GM12891 (cell line): ENCODE measurements around the gene MGLL.

Source experiments
- PAX5 ChIP-seq: IDR thresholded peaks from 2 replicates; pipeline ENCODE4 v1.6.1; 2011; ENCODE audit warnings: low read length, moderate library complexity, mild to moderate bottlenecking; ENCODE audit not compliant: insufficient read depth, severe bottlenecking
- POLR2A ChIP-seq: IDR thresholded peaks from 2 replicates; pipeline ENCODE4 v1.6.1; 2011; ENCODE audit warnings: low read depth, low read length, control low read depth
- POLR2AphosphoS5 ChIP-seq: IDR thresholded peaks from 2 replicates; pipeline ENCODE4 v1.6.1; 2011; ENCODE audit warnings: low read depth, low read length, control low read depth
- POU2F2 ChIP-seq: IDR thresholded peaks from 2 replicates; pipeline ENCODE4 v1.6.1; 2011; ENCODE audit warnings: low read depth, mild to moderate bottlenecking, control low read depth, low read length, moderate library complexity
- SPI1 ChIP-seq: IDR thresholded peaks from 2 replicates; pipeline ENCODE4 v1.6.1; 2011; ENCODE audit warnings: low read depth, low read length, control low read depth
- TAF1 ChIP-seq: IDR thresholded peaks from 2 replicates; pipeline ENCODE4 v1.6.1; 2011; ENCODE audit warnings: low read depth, low read length, control low read depth

GRCh38 chr3:127707851-127708411, 114.4 kb downstream of the MGLL start:
- TF ChIP-seq POLR2AphosphoS5 (no peak), TAF1 (no peak), POLR2A (no peak), SPI1 (no peak), PAX5 (no peak), POU2F2 (no peak)
